HL-60 (cell line): ENCODE data around the gene KCNQ1.

ENCODE experiments used
- DNase-seq, 2 experiments: peaks; one replicate each; pipeline ENCODE4 v3.0.0-alpha.2; 2010 to 2020; ENCODE audit warnings: low read depth in 1 of 2, low spot score in 1 of 2
- H3K27ac ChIP-seq: fragments of 250-450 bp; sonication (Bioruptor Pico); replicated peaks from 2 replicates; pipeline ENCODE4 v1.5.1; 2020; ENCODE audit warnings: mild to moderate bottlenecking, moderate library complexity
- H3K27me3 ChIP-seq: fragments of 250-450 bp; sonication (Bioruptor Pico); 2 replicates; pipeline ENCODE4 v1.5.1; 2021; ENCODE audit warnings: mild to moderate bottlenecking, moderate library complexity; ENCODE audit not compliant: insufficient read depth, poor library complexity, severe bottlenecking
- H3K4me3 ChIP-seq: replicated peaks from 2 replicates; pipeline ENCODE4 v1.5.1; 2011; ENCODE audit warnings: mild to moderate bottlenecking, control low read depth, low read length; ENCODE audit not compliant: insufficient read depth
- CTCF ChIP-seq: IDR thresholded peaks from one replicate; pipeline ENCODE4 v1.5.1; 2011; ENCODE audit warnings: low read length, control low read depth, inconsistent platforms; ENCODE audit not compliant: insufficient read depth
- GABPA ChIP-seq: IDR thresholded peaks from 2 replicates; pipeline ENCODE4 v1.6.1; 2012; ENCODE audit warnings: low read depth
- POLR2AphosphoS5 ChIP-seq: IDR thresholded peaks from 2 replicates; pipeline ENCODE4 v1.6.1; 2012; ENCODE audit warnings: low read depth
- REST ChIP-seq: IDR thresholded peaks from 2 replicates; pipeline ENCODE4 v1.6.1; 2012; ENCODE audit warnings: low read depth; ENCODE audit not compliant: insufficient replicate concordance
- SPI1 ChIP-seq: IDR thresholded peaks from 2 replicates; pipeline ENCODE4 v1.6.1; 2012; ENCODE audit warnings: low read depth, mild to moderate bottlenecking, borderline replicate concordance

Gene KCNQ1

DNA sequence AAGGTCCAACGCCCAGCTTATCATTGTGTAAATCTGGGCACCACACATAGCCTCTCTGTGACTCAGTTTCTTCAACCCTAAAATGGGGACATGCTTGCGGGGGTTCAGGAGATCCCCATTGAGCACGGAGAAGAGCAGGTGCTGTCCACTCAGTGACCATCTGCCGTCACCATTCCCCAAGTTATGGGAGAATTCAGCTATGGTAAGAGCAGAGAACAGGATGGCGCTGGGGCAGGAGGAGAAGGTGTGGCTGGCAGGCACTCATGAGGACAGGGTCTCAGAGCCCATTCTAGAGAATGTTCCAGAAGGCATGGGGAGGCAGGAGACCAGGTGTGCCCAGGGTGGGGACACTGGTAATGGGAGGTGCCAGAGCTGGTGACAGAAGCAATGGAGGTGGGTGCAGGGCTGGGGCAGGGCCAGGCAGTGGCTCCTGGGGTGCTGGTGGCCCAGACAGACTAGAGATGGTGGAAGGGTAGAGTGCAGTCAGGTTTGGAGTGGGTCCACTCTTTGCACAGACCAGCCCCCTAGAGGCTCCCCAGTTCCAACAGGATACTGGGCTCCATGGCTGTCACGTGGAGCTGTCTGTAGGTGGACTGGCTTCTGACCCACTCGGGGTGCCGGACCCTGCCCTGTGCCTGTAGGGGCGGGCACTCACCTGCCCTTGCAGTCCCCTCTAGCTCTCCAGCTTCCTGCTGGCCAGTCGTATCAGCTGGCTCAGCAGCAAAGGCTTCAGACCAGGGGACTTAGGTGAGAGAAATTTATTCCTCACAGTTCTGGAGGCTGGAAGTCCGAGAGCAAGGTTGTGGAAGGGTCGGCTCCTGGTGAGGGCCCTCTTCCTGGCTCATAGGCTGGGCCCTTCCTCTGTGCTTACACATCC lies 356.1 kb downstream of the KCNQ1 start:
- no peak for TF ChIP-seq GABPA
- TF ChIP-seq REST = no peak
- TF ChIP-seq SPI1 = no peak
- TF ChIP-seq CTCF = no peak
- TF ChIP-seq POLR2AphosphoS5 = no peak
- no peak overlapping the region for H3K4me3 ChIP-seq
- no peaks in the 10 kb centered on the region for H3K27me3 ChIP-seq
- H3K27ac ChIP-seq = no peak overlapping the region
- DNase-seq = no peak

DNA sequence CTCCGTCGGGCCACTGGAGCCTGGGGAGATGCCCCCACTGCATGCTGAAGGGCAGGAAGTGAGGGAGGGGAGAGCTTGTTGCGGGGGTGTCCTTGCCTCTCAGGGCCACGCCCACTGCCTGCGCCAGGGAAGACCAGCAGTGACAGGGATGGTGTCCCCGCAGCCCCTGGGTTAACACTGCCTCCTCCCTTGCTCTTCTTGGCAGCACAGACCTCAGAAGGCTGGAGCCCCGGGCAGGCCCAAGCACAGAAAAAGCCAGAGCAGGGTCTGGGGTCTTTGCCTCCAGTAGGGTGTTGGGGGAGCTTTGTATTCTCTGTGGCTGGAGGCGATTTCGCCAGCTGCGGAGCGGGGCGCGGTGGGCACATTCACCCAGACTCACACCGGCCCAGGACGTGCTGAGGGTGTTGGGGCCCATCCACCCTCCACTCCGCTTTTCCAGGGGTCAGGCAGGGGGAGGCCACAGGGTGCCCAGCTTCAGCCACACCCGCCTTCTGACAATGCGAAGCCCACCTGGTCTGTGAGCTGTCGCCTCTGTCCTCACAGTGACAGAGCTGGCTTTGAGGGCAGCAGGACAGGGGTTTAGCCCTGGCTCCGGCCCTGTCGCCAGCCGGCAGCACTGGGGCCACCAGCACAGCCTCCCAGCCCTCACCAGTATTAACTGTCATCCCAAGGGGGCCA lies 357.0 kb downstream of the KCNQ1 start:
- TF ChIP-seq SPI1 (no peak), POLR2AphosphoS5 (no peak), REST (no peak), GABPA (no peak), CTCF (no peak)
- no peaks in the 10 kb centered on the region for H3K27me3 ChIP-seq
- no peak for DNase-seq
- H3K27ac ChIP-seq = no peak overlapping the region
- H3K4me3 ChIP-seq = no peak overlapping the region

- TF ChIP-seq GABPA (no peak), REST (no peak), POLR2AphosphoS5 (no peak), CTCF (no peak), SPI1 (no peak)
- Histone ChIP-seq H3K27ac (no peak overlapping the region), H3K4me3 (no peak overlapping the region), H3K27me3 (no peaks in the 10 kb centered on the region)
- DNase-seq = no peak
Measured at GRCh38 chr11:2802389-2803185, 357.8 kb downstream of the KCNQ1 start.
